Calu3 (cell line): ENCODE results near the gene FARP1. TPM values are rescaled to one million over a fixed set of nuclear protein-coding genes. Genes with fewer than 3 reads are reported as not detected.

Experiments
- BruUV-seq: library from RNA; stranded (reverse); fragments of 400-500 nt; replicated peaks from 2 replicates; lab custom pipeline; 2021; lab: Mats Ljungman, UMichigan
- CTCF ChIA-PET: fragments of 300-600 bp; sonication (Branson Sonifier 250); formaldehyde crosslinking; loops from one replicate; lab custom pipeline; 2022; ENCODE audit warnings: antibody characterized with exemption; lab: Charles Lee
- DNase-seq: peaks from one replicate; pipeline ENCODE4 v3.0.0; 2022
- H3K27ac Mint-ChIP-seq: one replicate; pipeline ENCODE4 v1.8.0; 2022; ENCODE audit warnings: mixed read lengths; ENCODE audit not compliant: unreplicated experiment
- H3K27me3 Mint-ChIP-seq: one replicate; pipeline ENCODE4 v1.8.0; 2022; ENCODE audit warnings: mixed read lengths; ENCODE audit not compliant: unreplicated experiment
- H3K36me3 Mint-ChIP-seq: one replicate; pipeline ENCODE4 v1.8.0; 2022; ENCODE audit warnings: mild to moderate bottlenecking, moderate library complexity, mixed read lengths; ENCODE audit not compliant: insufficient read depth, unreplicated experiment
- H3K4me1 Mint-ChIP-seq: one replicate; pipeline ENCODE4 v1.8.0; 2022; ENCODE audit warnings: mild to moderate bottlenecking, low read depth, mixed read lengths; ENCODE audit not compliant: unreplicated experiment
- H3K4me3 Mint-ChIP-seq: one replicate; pipeline ENCODE4 v1.8.0; 2022; ENCODE audit warnings: mild to moderate bottlenecking, low read depth, moderate library complexity, mixed read lengths; ENCODE audit not compliant: unreplicated experiment
- H3K9me3 Mint-ChIP-seq: one replicate; pipeline ENCODE4 v1.8.0; 2022; ENCODE audit warnings: low read depth, mixed read lengths; ENCODE audit not compliant: unreplicated experiment
- CTCF ChIP-seq: fragments of 200-600 bp; IDR thresholded peaks from one replicate; pipeline ENCODE4 v1.8.0; 2022; ENCODE audit warnings: antibody characterized with exemption; ENCODE audit not compliant: unreplicated experiment
- intact Hi-C: fragments of 100-400 bp; cut with micrococcal nuclease; formaldehyde crosslinking; loops from one replicate; pipeline ENCODE4 v1.10.0; 2022; ENCODE audit not compliant: unreplicated experiment
- total RNA-seq: library from RNA; stranded (reverse); gene quantifications from 2 replicates; pipeline ENCODE4 v1.2.3, GENCODE V29; 2022

The FARP1 gene
- total RNA-seq, 1 experiment from 2014 or later, result 47.0 TPM

- Mint-ChIP-seq H3K27ac (no peak overlapping the region), H3K27me3 (no peaks in the 10 kb centered on the region), H3K9me3 (no peaks in the 10 kb centered on the region), H3K4me1 (no peaks in the 10 kb centered on the region), H3K4me3 (no peak overlapping the region), H3K36me3 (no peaks in the 10 kb centered on the region)
- DNase-seq, result no peak
- CTCF ChIA-PET, result no interaction called here
- intact Hi-C loops, result no loop called here
- no peak for TF ChIP-seq CTCF
- no TSS peak for BruUV-seq
Measured at GRCh38 chr13:98360545-98360944, 217.7 kb downstream of the FARP1 start.

DNA sequence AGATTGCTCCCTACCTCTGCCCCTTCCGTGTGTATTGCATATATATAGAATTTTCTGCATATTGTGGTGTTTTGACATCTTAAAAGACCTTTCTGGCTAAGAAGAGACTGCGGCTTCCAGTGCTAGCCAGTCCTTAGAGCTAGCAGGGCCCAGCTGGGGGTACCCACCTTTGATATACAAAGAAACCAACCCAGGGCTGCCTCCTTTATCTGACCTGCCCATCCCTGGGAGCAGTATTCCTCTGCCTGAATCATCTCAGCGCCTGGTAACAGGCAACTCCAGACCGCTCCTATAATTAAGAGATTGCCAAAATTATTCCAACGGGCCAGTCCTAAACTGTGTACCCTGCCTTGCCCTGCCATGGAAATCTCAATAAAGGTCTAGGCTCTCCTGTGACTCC lies 220.4 kb downstream of the FARP1 start:
- TF ChIP-seq CTCF, result no peak
- CTCF ChIA-PET, result no interaction called here
- H3K27me3 Mint-ChIP-seq, result no peaks in the 10 kb centered on the region

GRCh38 chr13:98364179-98364578 lies 221.3 kb downstream of the FARP1 start:
- Mint-ChIP-seq H3K27ac (no peak overlapping the region), H3K36me3 (no peaks in the 10 kb centered on the region), H3K27me3 (no peaks in the 10 kb centered on the region), H3K4me3 (no peak overlapping the region), H3K9me3 (no peaks in the 10 kb centered on the region), H3K4me1 (no peaks in the 10 kb centered on the region)
- intact Hi-C loops, result no loop called here
- TF ChIP-seq CTCF, result no peak
- no TSS peak for BruUV-seq
- CTCF ChIA-PET, result no interaction called here
- no peak for DNase-seq

More for the DNA sequence above, 220.4 kb downstream of the FARP1 start:
- no peaks in the 10 kb centered on the region for H3K9me3 Mint-ChIP-seq
- H3K36me3 Mint-ChIP-seq, result no peaks in the 10 kb centered on the region
- H3K4me3 Mint-ChIP-seq, result no peak overlapping the region
- BruUV-seq, result no TSS peak
- intact Hi-C loops, result no loop called here
- DNase-seq, result no peak
- no peaks in the 10 kb centered on the region for H3K4me1 Mint-ChIP-seq
- H3K27ac Mint-ChIP-seq, result no peak overlapping the region

DNA sequence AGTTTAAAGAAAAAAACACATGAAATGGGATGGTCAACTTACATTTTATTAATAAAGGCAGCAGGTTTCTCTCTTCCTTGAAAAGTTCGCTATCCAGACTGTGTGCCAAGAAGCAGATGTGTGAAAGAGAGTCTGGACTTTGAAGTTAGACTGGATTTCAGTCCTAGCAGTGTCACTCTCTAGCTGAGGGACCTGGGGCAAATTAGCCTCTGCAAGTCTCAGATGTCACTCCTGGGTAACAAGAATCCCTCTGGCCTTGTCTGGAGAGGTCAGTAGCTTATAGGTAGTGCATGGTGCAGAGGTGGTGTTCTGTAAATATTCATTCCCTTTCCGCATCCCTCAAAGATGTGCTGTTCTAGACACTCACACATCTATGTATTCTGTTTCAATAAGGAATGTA lies 221.8 kb downstream of the FARP1 start:
- Mint-ChIP-seq H3K9me3 (no peaks in the 10 kb centered on the region), H3K4me1 (no peaks in the 10 kb centered on the region), H3K36me3 (no peaks in the 10 kb centered on the region), H3K4me3 (no peak overlapping the region), H3K27ac (no peak overlapping the region), H3K27me3 (no peaks in the 10 kb centered on the region)
- CTCF ChIA-PET, result no interaction called here
- no TSS peak for BruUV-seq
- DNase-seq, result no peak
- intact Hi-C loops, result no loop called here
- TF ChIP-seq CTCF, result no peak

- no peaks in the 10 kb centered on the region for H3K4me1 Mint-ChIP-seq
- H3K36me3 Mint-ChIP-seq, result no peaks in the 10 kb centered on the region
- CTCF ChIA-PET, result no interaction called here
- no peak for TF ChIP-seq CTCF
- H3K27ac Mint-ChIP-seq, result no peak overlapping the region
- no peak for DNase-seq
- H3K4me3 Mint-ChIP-seq, result no peak overlapping the region
- H3K9me3 Mint-ChIP-seq, result no peaks in the 10 kb centered on the region
- no TSS peak for BruUV-seq
- no peaks in the 10 kb centered on the region for H3K27me3 Mint-ChIP-seq
- intact Hi-C loops, result no loop called here
Measured at GRCh38 chr13:98365302-98365701, 222.4 kb downstream of the FARP1 start.
